Measurements from ENCODE around the gene UBL3. TPM values are rescaled to one million over a fixed set of nuclear protein-coding genes. Genes with fewer than 3 reads are reported as not detected.

Gene UBL3
- polyA plus RNA-seq, 1 donor (not counting 4 experiments of a cell fraction or from before 2014, with no cell fraction given): 10.5 TPM

DNA sequence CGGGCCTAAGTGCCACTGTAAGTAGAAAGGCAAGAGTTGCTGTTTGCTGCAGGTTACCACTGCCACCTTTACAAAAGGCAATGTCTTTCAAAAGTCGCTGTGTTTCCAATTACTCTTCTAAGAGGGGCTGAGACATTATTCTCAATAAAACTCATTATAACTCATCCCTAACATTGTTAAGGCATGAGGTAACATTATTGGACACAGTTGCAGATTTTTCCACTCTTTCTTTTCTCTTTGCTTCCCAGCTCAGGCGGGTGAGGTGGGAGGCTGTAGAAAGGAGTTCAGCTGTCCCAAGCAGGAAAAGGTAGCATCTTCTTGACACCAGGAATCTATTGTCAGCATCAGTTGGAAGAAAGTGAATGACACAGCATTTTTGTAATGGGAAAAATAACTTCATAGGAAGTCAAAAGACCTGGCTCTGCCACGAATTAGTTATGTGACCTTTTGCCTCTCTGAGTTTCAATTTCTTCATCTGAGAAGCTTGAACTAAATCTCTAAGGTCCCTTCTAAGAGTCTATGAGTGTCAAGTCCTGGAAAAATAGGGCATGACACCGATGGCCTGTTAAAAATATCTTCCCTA, 2.1 kb upstream of the UBL3 start:
- no peak for TF ChIP-seq EZH2 (IDR thresholded peaks at IDR 0.05; ENCODE audit: low read length)
- TF ChIP-seq, protein P1, sequence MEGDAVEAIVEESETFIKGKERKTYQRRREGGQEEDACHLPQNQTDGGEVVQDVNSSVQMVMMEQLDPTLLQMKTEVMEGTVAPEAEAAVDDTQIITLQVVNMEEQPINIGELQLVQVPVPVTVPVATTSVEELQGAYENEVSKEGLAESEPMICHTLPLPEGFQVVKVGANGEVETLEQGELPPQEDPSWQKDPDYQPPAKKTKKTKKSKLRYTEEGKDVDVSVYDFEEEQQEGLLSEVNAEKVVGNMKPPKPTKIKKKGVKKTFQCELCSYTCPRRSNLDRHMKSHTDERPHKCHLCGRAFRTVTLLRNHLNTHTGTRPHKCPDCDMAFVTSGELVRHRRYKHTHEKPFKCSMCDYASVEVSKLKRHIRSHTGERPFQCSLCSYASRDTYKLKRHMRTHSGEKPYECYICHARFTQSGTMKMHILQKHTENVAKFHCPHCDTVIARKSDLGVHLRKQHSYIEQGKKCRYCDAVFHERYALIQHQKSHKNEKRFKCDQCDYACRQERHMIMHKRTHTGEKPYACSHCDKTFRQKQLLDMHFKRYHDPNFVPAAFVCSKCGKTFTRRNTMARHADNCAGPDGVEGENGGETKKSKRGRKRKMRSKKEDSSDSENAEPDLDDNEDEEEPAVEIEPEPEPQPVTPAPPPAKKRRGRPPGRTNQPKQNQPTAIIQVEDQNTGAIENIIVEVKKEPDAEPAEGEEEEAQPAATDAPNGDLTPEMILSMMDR (optimal IDR thresholded peaks at IDR 0.05 in 1 of 3, IDR thresholded peaks at IDR 0.05 in 1 of 3, conservative IDR thresholded peaks at IDR 0.05 in 1 of 3; ENCODE audit: extremely low read depth in 1 of 3, insufficient read depth in 2 of 3, low read length in 3 of 3): no peak
- Histone ChIP-seq H3K27ac (ENCODE audit: control insufficient read depth, insufficient read depth, low read length) (no peak overlapping the region), H3K79me2 (ENCODE audit: control insufficient read depth, insufficient read depth, low read length) (peaks cover 17% of the 10 kb centered on the region), H3K4me1 (ENCODE audit: control insufficient read depth, extremely low read depth, insufficient read depth, low read length) (peaks cover 6% of the 10 kb centered on the region), H3K36me3 (ENCODE audit: control insufficient read depth in 2 of 2, extremely low read depth in 1 of 2, insufficient read depth in 2 of 2, low read length in 2 of 2) (no peaks in the 10 kb centered on the region), H3K9me3 (ENCODE audit: control insufficient read depth, low read depth, low read length) (no peaks in the 10 kb centered on the region), H3K9me1 (ENCODE audit: control insufficient read depth, extremely low read depth, insufficient read depth, low read length) (no peaks in the 10 kb centered on the region), H3K9ac (ENCODE audit: control insufficient read depth, extremely low read depth, insufficient read depth, low read length) (no peak overlapping the region), H3K4me2 (ENCODE audit: control insufficient read depth, extremely low read depth, insufficient read depth, low read depth, low read length) (no peak overlapping the region), H2AFZ (ENCODE audit: control insufficient read depth, low read length) (no peak overlapping the region), H4K20me1 (ENCODE audit: control insufficient read depth, extremely low read depth, insufficient read depth, low read length) (no peaks in the 10 kb centered on the region), H3K4me3 (ENCODE audit: control insufficient read depth in 2 of 3, extremely low read depth in 1 of 3, insufficient read depth in 2 of 3, low read depth in 1 of 3, low read length in 3 of 3) (no peak overlapping the region), H3K27me3 (ENCODE audit: control insufficient read depth, extremely low read depth, insufficient read depth, low read length) (no peaks in the 10 kb centered on the region)
- DNase-seq (ENCODE audit: low read depth, low spot score) (no peak), FAIRE-seq (no peak)
- dilution Hi-C loops (cut with MboI; ENCODE audit: extremely low pct_ligation_motif_present, low sequenced_read_pairs): no loop called here

DNA sequence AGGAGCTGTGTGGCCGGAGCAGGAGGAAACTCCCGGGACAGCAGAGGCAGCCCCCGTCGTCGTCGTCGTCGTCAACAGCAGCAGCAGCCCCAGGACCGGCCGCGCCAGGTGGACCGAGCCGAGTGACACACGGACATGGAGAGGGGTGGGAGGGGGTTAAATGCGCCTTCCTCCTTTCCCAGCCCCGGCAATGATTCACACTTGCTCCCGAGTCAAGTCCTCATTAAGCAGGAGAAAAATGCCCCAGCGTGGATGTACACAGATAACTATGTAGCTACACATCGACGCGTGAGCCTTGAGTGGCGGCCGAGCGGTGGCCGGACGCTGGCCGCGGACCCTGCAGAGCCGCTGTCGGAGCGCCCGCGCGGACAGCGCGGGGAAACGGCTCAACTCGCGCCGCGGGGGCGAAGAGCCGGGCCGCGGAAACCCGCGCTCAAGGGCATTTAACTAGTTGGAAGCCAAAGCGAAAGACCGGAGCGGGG, 645 bp downstream of the UBL3 start:
- Histone ChIP-seq H2AFZ (ENCODE audit: control insufficient read depth, low read length) (peak overlapping the region; percentile 71), H3K9ac (ENCODE audit: control insufficient read depth, extremely low read depth, insufficient read depth, low read length) (peak overlapping the region; percentile 89), H3K79me2 (ENCODE audit: control insufficient read depth, insufficient read depth, low read length) (peaks cover 36% of the 10 kb centered on the region), H3K4me2 (ENCODE audit: control insufficient read depth, extremely low read depth, insufficient read depth, low read depth, low read length) (peak overlapping the region; percentile 93), H3K4me3 (ENCODE audit: control insufficient read depth in 2 of 3, extremely low read depth in 1 of 3, insufficient read depth in 2 of 3, low read depth in 1 of 3, low read length in 3 of 3) (peak overlapping the region; percentile 83 to 96 (median 90)), H3K27me3 (ENCODE audit: control insufficient read depth, extremely low read depth, insufficient read depth, low read length) (no peaks in the 10 kb centered on the region), H3K9me3 (ENCODE audit: control insufficient read depth, low read depth, low read length) (no peaks in the 10 kb centered on the region), H3K9me1 (ENCODE audit: control insufficient read depth, extremely low read depth, insufficient read depth, low read length) (no peaks in the 10 kb centered on the region), H3K36me3 (ENCODE audit: control insufficient read depth in 2 of 2, extremely low read depth in 1 of 2, insufficient read depth in 2 of 2, low read length in 2 of 2) (no peaks in the 10 kb centered on the region), H4K20me1 (ENCODE audit: control insufficient read depth, extremely low read depth, insufficient read depth, low read length) (no peaks in the 10 kb centered on the region), H3K27ac (ENCODE audit: control insufficient read depth, insufficient read depth, low read length) (peak overlapping the region; percentile 90), H3K4me1 (ENCODE audit: control insufficient read depth, extremely low read depth, insufficient read depth, low read length) (peaks cover 13% of the 10 kb centered on the region)
- FAIRE-seq (no peak), DNase-seq (ENCODE audit: low read depth, low spot score) (no peak)
- dilution Hi-C loops (cut with MboI; ENCODE audit: extremely low pct_ligation_motif_present, low sequenced_read_pairs): no loop called here
- TF ChIP-seq, protein P1 (optimal IDR thresholded peaks at IDR 0.05 in 1 of 3, IDR thresholded peaks at IDR 0.05 in 1 of 3, conservative IDR thresholded peaks at IDR 0.05 in 1 of 3; ENCODE audit: extremely low read depth in 1 of 3, insufficient read depth in 2 of 3, low read length in 3 of 3): no peak
- no peak for TF ChIP-seq EZH2 (IDR thresholded peaks at IDR 0.05; ENCODE audit: low read length)
